Measurements from ENCODE around the gene DNAJC12.
"Not testable (repeated sequence)": the region's sequence is repeated elsewhere in the genome, so short reads cannot be mapped to it uniquely, and the experiment has no call there.

The DNAJC12 gene

DNA sequence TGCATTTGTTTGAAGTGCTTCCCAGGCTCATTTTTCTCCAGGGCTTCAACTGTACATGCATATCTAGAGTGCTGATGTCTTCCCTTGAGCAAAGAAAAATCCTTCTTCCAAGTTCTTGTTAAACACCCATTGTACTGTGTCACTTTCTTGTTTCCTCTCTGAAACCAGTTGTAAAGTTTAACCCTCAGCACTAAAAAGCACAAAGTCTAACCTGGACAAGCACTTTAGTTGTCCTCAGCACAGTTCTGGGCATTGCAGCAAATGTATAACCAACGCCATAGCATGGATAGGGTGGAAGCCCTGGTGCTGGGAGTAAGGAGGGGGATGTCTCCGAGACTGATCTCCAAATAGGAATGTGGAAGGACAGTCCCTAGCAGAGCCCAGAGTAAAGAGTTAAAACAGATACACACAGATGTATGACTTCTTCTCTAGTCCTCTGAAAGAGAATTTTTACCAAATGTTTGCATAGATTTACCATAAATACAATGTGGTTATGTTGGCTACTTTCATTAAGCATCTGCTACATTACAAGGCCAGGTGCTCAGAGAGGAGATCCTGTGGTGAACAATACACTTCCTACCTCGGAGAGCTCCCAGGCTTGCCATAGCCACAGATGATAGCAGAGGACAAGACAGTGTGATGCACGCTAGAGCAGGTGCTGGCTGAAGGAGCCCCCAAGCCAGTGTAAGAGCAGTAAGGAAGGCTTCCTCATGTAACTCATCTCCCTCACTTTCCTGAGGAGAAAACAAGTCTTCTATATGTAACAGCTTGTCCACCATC is 57.0 kb downstream of the DNAJC12 start:
- no peak for DNase-seq (ENCODE audit: low read depth, low spot score)
- Histone ChIP-seq H3K9me3 (ENCODE audit: control insufficient read depth, insufficient read depth, low read length) (no peaks in the 10 kb centered on the region), H3K27me3 (ENCODE audit: control insufficient read depth, insufficient read depth, low read length) (no peaks in the 10 kb centered on the region), H3K4me3 (ENCODE audit: low read length) (no peak overlapping the region), H3K27ac (ENCODE audit: low read length) (no peak overlapping the region), H3K4me1 (ENCODE audit: control insufficient read depth, insufficient read depth, low read length) (no peaks in the 10 kb centered on the region), H3K36me3 (ENCODE audit: control insufficient read depth, insufficient read depth, low read length) (no peaks in the 10 kb centered on the region)
- WGBS (ENCODE audit: insufficient coverage, insufficient read length): no CpG with 5 or more reads among the region's 4 CpGs

DNA sequence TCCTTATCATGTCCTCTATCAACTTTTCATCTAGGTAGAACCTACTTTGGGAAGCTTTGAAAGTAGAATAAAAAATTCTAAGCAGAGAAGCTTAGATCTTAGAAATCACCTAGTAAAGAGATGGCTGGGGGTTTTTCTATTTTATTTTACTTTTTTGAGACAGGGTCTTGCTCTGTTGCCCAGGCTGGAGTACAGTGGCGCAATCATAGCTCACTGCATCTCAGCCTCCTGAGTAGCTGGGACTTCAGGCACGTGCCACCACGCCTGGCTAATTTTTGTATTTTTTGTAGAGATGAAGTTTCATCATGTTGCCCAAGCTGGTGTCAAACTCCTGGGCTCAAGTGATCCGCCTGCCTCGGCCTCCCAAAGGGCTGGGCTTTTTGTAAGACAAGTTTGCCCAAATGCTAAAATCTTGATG is 57.8 kb downstream of the DNAJC12 start:
- H3K9me3 ChIP-seq (ENCODE audit: control insufficient read depth, insufficient read depth, low read length); H3K36me3 ChIP-seq (ENCODE audit: control insufficient read depth, insufficient read depth, low read length); H3K27ac ChIP-seq (ENCODE audit: low read length); DNase-seq (ENCODE audit: low read depth, low spot score); H3K4me3 ChIP-seq (ENCODE audit: low read length); H3K27me3 ChIP-seq (ENCODE audit: control insufficient read depth, insufficient read depth, low read length); H3K4me1 ChIP-seq (ENCODE audit: control insufficient read depth, insufficient read depth, low read length): not testable (repeated sequence)
- WGBS (ENCODE audit: insufficient coverage, insufficient read length): no CpG with 5 or more reads among the region's 5 CpGs

DNA sequence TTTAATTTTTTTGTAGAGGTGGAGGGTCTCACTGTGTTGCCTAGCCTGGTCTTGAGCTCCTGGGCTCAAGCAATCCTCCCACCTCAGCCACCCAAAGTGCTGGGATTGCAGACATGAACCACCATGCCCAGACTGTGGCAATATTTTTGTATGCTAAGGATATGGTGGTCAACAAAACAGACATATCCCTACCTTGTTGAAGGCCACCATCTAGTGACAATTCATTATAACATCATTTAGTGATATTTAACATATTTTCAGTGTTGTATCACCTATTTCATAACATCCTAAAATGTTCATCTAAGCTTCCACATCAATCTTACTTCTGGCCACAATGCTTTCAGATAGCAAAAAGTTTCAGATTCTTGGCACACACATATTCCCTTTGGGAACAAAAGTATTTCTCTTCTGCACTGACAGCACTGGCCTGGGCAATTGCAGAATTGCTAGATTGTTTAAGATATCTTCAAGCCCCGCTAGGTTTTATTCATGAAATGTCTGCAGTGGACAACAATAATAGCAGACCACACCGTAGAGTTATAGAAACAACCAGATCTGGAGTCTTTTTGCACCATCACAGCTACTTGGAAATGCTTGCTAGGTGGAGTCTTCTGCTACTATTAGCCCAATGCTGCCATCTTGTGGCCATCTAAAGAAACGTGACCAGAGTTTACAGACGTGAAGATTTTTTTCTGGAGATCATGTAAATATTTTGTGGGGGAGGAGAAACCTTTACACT is 58.4 kb downstream of the DNAJC12 start:
- WGBS (ENCODE audit: insufficient coverage, insufficient read length): no CpG with 5 or more reads among the region's 4 CpGs

DNA sequence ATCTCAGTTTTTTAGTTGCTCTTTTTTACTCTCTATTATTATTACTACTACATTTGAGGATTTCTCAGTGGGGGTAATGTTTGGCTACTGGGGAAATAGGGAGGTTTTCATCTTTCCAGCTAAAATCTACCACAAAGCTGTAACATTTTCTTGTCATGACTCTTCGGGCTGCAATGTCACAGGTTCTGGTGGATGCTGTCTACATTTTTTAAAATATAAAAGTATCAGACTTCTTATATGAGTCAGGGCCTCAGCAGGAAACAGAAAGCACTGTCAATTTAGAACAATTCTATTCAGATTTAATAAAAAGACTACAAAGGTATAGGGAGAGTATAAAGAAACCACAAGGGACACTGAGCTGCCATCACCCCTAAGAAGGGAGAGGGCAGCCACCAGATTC is 61.6 kb downstream of the DNAJC12 start:
- no peaks in the 10 kb centered on the region; the same call in 1 of the 2 replicates for H3K4me1 ChIP-seq (ENCODE audit: control insufficient read depth, insufficient read depth, low read length)
- no CpG with 5 or more reads among the region's 1 CpG for WGBS (ENCODE audit: insufficient coverage, insufficient read length)
- no peaks in the 10 kb centered on the region for H3K36me3 ChIP-seq (ENCODE audit: control insufficient read depth, insufficient read depth, low read length)
- H3K9me3 ChIP-seq (ENCODE audit: control insufficient read depth, insufficient read depth, low read length): no peaks in the 10 kb centered on the region
- no peak overlapping the region for H3K4me3 ChIP-seq (ENCODE audit: low read length)
- DNase-seq (ENCODE audit: low read depth, low spot score): no peak
- no peaks in the 10 kb centered on the region for H3K27me3 ChIP-seq (ENCODE audit: control insufficient read depth, insufficient read depth, low read length)
- H3K27ac ChIP-seq (ENCODE audit: low read length): no peak overlapping the region

More for the DNA sequence above, 58.4 kb downstream of the DNAJC12 start:
- DNase-seq (ENCODE audit: low read depth, low spot score): peak; percentile 55
- Histone ChIP-seq H3K27ac (ENCODE audit: low read length) (no peak overlapping the region), H3K27me3 (ENCODE audit: control insufficient read depth, insufficient read depth, low read length) (no peaks in the 10 kb centered on the region), H3K9me3 (ENCODE audit: control insufficient read depth, insufficient read depth, low read length) (no peaks in the 10 kb centered on the region), H3K4me3 (ENCODE audit: low read length) (no peak overlapping the region), H3K4me1 (ENCODE audit: control insufficient read depth, insufficient read depth, low read length) (no peaks in the 10 kb centered on the region), H3K36me3 (ENCODE audit: control insufficient read depth, insufficient read depth, low read length) (no peaks in the 10 kb centered on the region)

DNA sequence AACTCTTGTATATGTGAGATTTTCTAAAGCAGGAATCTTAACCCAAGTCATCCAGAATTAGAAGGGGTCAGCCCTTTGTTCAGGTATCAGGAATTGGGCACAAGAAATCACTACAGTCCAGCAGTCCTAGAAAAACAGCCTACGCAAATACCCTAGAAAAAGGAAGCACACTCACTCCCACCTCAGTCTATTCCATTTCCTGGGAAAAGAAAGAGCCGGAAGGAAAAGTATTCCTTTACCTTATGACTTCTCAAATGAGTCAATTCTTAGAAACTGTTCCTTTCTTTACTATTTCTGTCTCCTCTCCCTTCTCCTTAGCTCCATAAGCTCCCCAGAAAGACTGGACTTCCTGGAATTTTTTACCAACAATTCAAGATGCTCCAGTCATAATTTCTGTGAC is 62.7 kb downstream of the DNAJC12 start:
- no CpG with 5 or more reads among the region's 2 CpGs for WGBS (ENCODE audit: insufficient coverage, insufficient read length)
- Histone ChIP-seq H3K4me3 (ENCODE audit: low read length) (no peak overlapping the region), H3K36me3 (ENCODE audit: control insufficient read depth, insufficient read depth, low read length) (no peaks in the 10 kb centered on the region), H3K4me1 (ENCODE audit: control insufficient read depth, insufficient read depth, low read length) (no peaks in the 10 kb centered on the region; the same call in 1 of the 2 replicates), H3K9me3 (ENCODE audit: control insufficient read depth, insufficient read depth, low read length) (no peaks in the 10 kb centered on the region), H3K27ac (ENCODE audit: low read length) (no peak overlapping the region), H3K27me3 (ENCODE audit: control insufficient read depth, insufficient read depth, low read length) (no peaks in the 10 kb centered on the region)
- no peak for DNase-seq (ENCODE audit: low read depth, low spot score)

DNA sequence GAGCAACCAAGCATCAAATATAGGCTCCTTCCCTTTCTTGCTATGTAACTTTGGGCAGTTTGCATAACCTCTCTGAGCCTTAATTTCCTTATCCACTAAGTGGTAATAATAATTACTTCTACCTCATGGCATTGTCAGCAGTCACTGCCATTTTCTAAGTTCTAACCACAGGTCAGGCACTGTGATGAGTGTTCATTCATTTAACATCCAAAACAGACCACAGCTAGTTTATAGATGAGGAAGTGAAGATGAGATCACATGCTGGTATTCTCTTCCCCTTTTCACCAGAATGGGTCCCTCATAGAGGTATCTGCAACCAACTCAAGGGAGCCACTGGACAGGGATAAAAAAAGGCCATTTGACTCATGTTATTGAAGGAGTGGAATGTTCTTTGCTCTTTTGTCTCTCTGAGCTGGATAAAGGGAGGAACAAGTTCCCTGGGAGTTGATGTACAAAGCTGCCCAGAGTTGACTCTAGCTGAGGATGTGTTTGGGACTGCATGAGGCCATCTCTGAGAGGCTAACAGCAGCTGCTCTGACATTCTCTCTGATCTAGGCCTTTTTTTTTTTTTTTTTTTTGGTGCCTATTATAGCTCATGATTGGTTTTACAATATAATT is 65.0 kb downstream of the DNAJC12 start:
- Histone ChIP-seq H3K36me3 (ENCODE audit: control insufficient read depth, insufficient read depth, low read length) (no peaks in the 10 kb centered on the region), H3K4me3 (ENCODE audit: low read length) (no peak overlapping the region), H3K9me3 (ENCODE audit: control insufficient read depth, insufficient read depth, low read length) (no peaks in the 10 kb centered on the region), H3K27ac (ENCODE audit: low read length) (no peak overlapping the region), H3K27me3 (ENCODE audit: control insufficient read depth, insufficient read depth, low read length) (no peaks in the 10 kb centered on the region), H3K4me1 (ENCODE audit: control insufficient read depth, insufficient read depth, low read length) (no peaks in the 10 kb centered on the region; the same call in 1 of the 2 replicates)
- no peak for DNase-seq (ENCODE audit: low read depth, low spot score)

DNA sequence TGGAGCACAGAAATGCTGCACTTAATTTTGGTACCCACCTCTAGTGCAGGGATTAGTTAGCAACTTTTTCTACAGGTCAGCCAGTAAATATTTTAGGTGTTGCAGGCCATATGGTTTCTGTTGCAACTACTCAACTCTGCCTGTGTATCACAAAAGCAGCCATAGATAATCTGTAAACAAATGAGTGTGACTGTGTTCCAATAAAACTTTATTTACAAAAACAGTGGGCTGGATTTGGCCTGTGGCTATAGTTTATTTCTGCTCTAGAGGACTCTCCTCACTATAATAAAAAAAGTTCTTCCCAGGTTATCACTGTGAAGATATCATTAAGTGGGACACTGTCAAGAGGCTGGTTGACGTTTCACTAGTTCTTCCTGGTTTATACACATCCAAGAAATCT is 65.8 kb downstream of the DNAJC12 start:
- no peaks in the 10 kb centered on the region for H3K36me3 ChIP-seq (ENCODE audit: control insufficient read depth, insufficient read depth, low read length)
- H3K9me3 ChIP-seq (ENCODE audit: control insufficient read depth, insufficient read depth, low read length): no peaks in the 10 kb centered on the region
- WGBS (ENCODE audit: insufficient coverage, insufficient read length): no CpG with 5 or more reads among the region's 1 CpG
- H3K27me3 ChIP-seq (ENCODE audit: control insufficient read depth, insufficient read depth, low read length): no peaks in the 10 kb centered on the region
- H3K27ac ChIP-seq (ENCODE audit: low read length): no peak overlapping the region
- H3K4me3 ChIP-seq (ENCODE audit: low read length): no peak overlapping the region
- H3K4me1 ChIP-seq (ENCODE audit: control insufficient read depth, insufficient read depth, low read length): no peaks in the 10 kb centered on the region; the same call in 1 of the 2 replicates
- no peak for DNase-seq (ENCODE audit: low read depth, low spot score)

DNA sequence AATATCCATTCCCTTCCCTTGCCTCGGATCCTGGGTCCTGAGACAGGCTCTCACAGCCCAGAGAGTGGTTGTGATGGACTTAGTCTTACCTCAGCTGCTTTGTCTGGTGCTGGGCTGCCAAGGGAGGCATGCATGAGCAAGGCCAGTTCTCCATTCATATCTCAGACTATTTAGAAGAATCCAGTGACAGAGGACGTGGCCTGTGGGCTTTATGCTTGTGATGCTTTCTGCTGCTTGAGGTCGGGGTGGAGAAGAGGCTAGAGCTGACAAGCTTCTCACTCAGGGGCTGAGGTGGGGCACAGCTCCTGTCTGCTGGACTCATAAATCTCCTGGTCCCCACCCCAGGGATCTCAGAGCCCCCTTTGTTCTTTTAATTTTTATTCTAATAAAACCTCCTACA is 66.8 kb downstream of the DNAJC12 start:
- Histone ChIP-seq H3K4me1 (ENCODE audit: control insufficient read depth, insufficient read depth, low read length) (no peaks in the 10 kb centered on the region; the same call in 1 of the 2 replicates), H3K27ac (ENCODE audit: low read length) (no peak overlapping the region), H3K9me3 (ENCODE audit: control insufficient read depth, insufficient read depth, low read length) (no peaks in the 10 kb centered on the region), H3K36me3 (ENCODE audit: control insufficient read depth, insufficient read depth, low read length) (no peaks in the 10 kb centered on the region), H3K4me3 (ENCODE audit: low read length) (no peak overlapping the region), H3K27me3 (ENCODE audit: control insufficient read depth, insufficient read depth, low read length) (no peaks in the 10 kb centered on the region)
- no CpG with 5 or more reads among the region's 3 CpGs for WGBS (ENCODE audit: insufficient coverage, insufficient read length)
- no peak for DNase-seq (ENCODE audit: low read depth, low spot score)

DNA sequence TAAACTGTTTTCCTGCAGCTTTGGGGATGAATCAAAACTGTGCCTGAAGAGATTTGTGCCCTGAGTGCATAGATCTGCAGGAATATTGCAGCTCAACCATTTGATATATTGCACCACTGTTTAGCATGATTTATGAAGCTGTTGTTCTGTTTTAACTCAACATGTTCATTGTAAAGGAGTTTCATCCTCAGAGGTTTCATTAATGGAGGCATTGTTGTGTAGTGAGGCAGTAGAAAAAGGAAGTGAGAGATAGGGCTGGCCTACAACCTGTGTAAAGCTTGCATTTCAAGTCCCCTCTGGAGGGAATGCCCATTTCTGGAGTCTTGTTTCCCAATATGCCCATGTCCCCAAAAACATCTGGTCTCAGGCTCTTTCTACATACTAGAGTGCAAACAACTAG is 67.5 kb downstream of the DNAJC12 start:
- DNase-seq (ENCODE audit: low read depth, low spot score): no peak
- H3K27me3 ChIP-seq (ENCODE audit: control insufficient read depth, insufficient read depth, low read length): no peaks in the 10 kb centered on the region
- H3K9me3 ChIP-seq (ENCODE audit: control insufficient read depth, insufficient read depth, low read length): no peaks in the 10 kb centered on the region
- no peaks in the 10 kb centered on the region for H3K36me3 ChIP-seq (ENCODE audit: control insufficient read depth, insufficient read depth, low read length)
- H3K4me1 ChIP-seq (ENCODE audit: control insufficient read depth, insufficient read depth, low read length): no peaks in the 10 kb centered on the region; the same call in 1 of the 2 replicates
- H3K27ac ChIP-seq (ENCODE audit: low read length): no peak overlapping the region
- no peak overlapping the region for H3K4me3 ChIP-seq (ENCODE audit: low read length)

DNA sequence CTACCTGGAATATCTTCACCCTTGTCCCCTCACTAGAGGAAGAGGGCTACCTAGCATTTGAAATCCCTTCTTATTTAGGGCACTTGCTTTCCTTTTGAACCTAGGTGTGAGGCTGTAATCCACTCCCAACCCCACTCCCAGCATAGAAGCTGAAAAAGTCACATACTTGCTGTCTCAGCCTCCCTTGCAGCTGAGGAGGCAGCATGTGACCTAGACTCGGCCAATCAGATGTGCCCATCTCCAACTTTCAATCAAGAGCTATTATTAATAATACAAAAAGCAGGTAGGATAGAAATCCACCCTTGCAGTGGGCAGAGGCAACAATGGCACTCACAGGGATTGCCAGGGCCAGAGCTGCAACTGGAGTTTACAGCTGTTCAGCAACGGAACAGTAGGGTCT is 70.7 kb downstream of the DNAJC12 start:
- H3K27me3 ChIP-seq (ENCODE audit: control insufficient read depth, insufficient read depth, low read length): no peaks in the 10 kb centered on the region
- no peak for DNase-seq (ENCODE audit: low read depth, low spot score)
- no peaks in the 10 kb centered on the region for H3K4me1 ChIP-seq (ENCODE audit: control insufficient read depth, insufficient read depth, low read length)
- H3K36me3 ChIP-seq (ENCODE audit: control insufficient read depth, insufficient read depth, low read length): no peaks in the 10 kb centered on the region
- no peak overlapping the region for H3K4me3 ChIP-seq (ENCODE audit: low read length)
- no peaks in the 10 kb centered on the region for H3K9me3 ChIP-seq (ENCODE audit: control insufficient read depth, insufficient read depth, low read length)
- no peak overlapping the region for H3K27ac ChIP-seq (ENCODE audit: low read length)
- no CpG with 5 or more reads among the region's 2 CpGs for WGBS (ENCODE audit: insufficient coverage, insufficient read length)

Data from iPS DF 6.9 (cell line).